ENCODE measurements around the gene EPB41L4A. TPM values are rescaled to one million over a fixed set of nuclear protein-coding genes. Genes with fewer than 3 reads are reported as not detected.

Gene EPB41L4A
- total and polyA plus RNA-seq, 2 donors (not counting 1 experiment from before 2014, with no cell fraction given), result 0.23 to 0.50 TPM

DNA sequence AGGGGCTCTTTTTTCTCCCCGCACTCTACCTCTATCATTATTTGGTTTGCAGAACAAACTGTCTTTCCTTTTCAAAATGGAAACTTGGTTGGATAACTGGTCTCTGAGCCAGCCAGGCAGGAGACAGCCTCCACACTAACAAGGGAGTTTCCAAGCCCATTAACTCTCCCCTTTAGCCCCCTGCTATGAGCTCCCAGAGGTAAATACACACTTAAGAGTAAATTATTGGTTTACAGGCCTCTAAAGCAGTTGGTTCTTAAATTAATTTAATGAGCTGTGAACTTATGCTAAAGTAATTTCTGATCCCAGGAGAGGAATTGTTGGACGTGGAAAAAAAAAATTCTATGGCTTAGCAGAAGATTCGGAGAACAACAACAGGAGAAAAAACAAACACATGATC lies 30.3 kb downstream of the EPB41L4A start:
- no peak for DNase-seq (ENCODE audit: low read depth in 2 of 2)
- Histone ChIP-seq H3K4me3 (replicated peaks in 1 of 4; ENCODE audit: control extremely low read depth in 1 of 4, insufficient read depth in 1 of 4, low read depth in 3 of 4, low read length in 4 of 4) (no peak overlapping the region), H3K4me2 (ENCODE audit: extremely low read depth, insufficient read depth, low read length) (no peak overlapping the region), H3K79me2 (ENCODE audit: control insufficient read depth, insufficient read depth, low read length) (no peaks in the 10 kb centered on the region), H3K9ac (ENCODE audit: insufficient read depth, low read length) (no peak overlapping the region), H3K9me3 (ENCODE audit: control insufficient read depth, insufficient read depth, low read depth, low read length) (no peaks in the 10 kb centered on the region), H4K20me1 (ENCODE audit: control insufficient read depth, extremely low read depth, insufficient read depth, low read length) (no peaks in the 10 kb centered on the region), H3K27ac (ENCODE audit: insufficient read depth, low read length) (no peak overlapping the region), H3K4me1 (ENCODE audit: control insufficient read depth, extremely low read depth, insufficient read depth, low read length) (no peaks in the 10 kb centered on the region), H2AFZ (ENCODE audit: low read length) (no peak overlapping the region), H3K27me3 (ENCODE audit: control insufficient read depth, insufficient read depth, low read length) (no peaks in the 10 kb centered on the region), H3K36me3 (ENCODE audit: control insufficient read depth, insufficient read depth, low read length) (no peaks in the 10 kb centered on the region)
- no peak for TF ChIP-seq EZH2 (IDR thresholded peaks at IDR 0.05; ENCODE audit: low read length, missing control alignments)
- TF ChIP-seq, protein P1, sequence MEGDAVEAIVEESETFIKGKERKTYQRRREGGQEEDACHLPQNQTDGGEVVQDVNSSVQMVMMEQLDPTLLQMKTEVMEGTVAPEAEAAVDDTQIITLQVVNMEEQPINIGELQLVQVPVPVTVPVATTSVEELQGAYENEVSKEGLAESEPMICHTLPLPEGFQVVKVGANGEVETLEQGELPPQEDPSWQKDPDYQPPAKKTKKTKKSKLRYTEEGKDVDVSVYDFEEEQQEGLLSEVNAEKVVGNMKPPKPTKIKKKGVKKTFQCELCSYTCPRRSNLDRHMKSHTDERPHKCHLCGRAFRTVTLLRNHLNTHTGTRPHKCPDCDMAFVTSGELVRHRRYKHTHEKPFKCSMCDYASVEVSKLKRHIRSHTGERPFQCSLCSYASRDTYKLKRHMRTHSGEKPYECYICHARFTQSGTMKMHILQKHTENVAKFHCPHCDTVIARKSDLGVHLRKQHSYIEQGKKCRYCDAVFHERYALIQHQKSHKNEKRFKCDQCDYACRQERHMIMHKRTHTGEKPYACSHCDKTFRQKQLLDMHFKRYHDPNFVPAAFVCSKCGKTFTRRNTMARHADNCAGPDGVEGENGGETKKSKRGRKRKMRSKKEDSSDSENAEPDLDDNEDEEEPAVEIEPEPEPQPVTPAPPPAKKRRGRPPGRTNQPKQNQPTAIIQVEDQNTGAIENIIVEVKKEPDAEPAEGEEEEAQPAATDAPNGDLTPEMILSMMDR (conservative IDR thresholded peaks at IDR 0.05 in 1 of 2, IDR thresholded peaks at IDR 0.05 in 1 of 2; ENCODE audit: low read depth in 1 of 2, low read length in 2 of 2), result no peak

DNA sequence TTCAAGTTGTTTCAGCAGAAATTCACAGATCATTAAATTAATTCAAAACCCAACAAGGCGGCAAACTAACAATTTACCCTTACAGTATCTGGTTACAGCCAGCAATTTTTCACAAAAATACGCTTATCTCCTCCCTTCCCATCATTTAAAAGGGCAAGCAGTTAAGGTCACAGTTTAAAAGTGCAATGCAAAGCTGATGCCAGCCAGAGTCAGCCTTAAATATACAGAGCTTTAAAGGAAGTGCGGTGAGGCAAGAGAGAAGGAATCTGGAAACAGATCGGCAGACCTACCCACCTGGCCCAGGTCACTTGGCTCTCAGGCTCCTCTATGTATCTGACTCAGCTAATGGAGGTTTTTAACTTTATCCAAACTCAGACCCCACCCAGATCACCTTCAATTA lies 31.0 kb downstream of the EPB41L4A start:
- Histone ChIP-seq H3K36me3 (ENCODE audit: control insufficient read depth, insufficient read depth, low read length) (no peaks in the 10 kb centered on the region), H3K9me3 (ENCODE audit: control insufficient read depth, insufficient read depth, low read depth, low read length) (no peaks in the 10 kb centered on the region), H2AFZ (ENCODE audit: low read length) (no peak overlapping the region), H3K79me2 (ENCODE audit: control insufficient read depth, insufficient read depth, low read length) (no peaks in the 10 kb centered on the region), H3K27ac (ENCODE audit: insufficient read depth, low read length) (no peak overlapping the region), H3K27me3 (ENCODE audit: control insufficient read depth, insufficient read depth, low read length) (no peaks in the 10 kb centered on the region), H3K4me2 (ENCODE audit: extremely low read depth, insufficient read depth, low read length) (no peak overlapping the region), H3K9ac (ENCODE audit: insufficient read depth, low read length) (no peak overlapping the region), H4K20me1 (ENCODE audit: control insufficient read depth, extremely low read depth, insufficient read depth, low read length) (no peaks in the 10 kb centered on the region), H3K4me1 (ENCODE audit: control insufficient read depth, extremely low read depth, insufficient read depth, low read length) (no peaks in the 10 kb centered on the region), H3K4me3 (replicated peaks in 1 of 4; ENCODE audit: control extremely low read depth in 1 of 4, insufficient read depth in 1 of 4, low read depth in 3 of 4, low read length in 4 of 4) (no peak overlapping the region)
- no peak for DNase-seq (ENCODE audit: low read depth in 2 of 2)
- no peak for TF ChIP-seq EZH2 (IDR thresholded peaks at IDR 0.05; ENCODE audit: low read length, missing control alignments)
- TF ChIP-seq, protein P1 (conservative IDR thresholded peaks at IDR 0.05 in 1 of 2, IDR thresholded peaks at IDR 0.05 in 1 of 2; ENCODE audit: low read depth in 1 of 2, low read length in 2 of 2), result no peak

DNA sequence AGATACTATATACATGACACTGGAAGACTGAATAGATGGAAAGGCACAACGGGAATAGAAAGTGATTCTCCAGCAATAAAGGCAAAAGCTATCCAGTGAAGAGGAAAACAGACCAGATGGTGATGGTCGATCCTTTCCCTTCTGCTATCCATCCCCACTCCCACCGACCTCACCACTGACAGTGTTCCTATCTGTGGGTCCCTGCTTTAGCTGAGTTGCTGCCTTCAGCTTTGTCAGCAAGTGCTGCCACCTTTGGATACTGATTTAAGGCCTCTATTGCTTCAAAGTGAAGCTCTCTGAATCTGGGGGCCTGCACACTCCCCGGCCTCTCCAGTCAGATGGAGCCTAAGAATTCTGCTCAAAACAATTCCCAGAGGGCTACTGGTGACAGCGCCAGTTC lies 32.3 kb downstream of the EPB41L4A start:
- Histone ChIP-seq H3K36me3 (ENCODE audit: control insufficient read depth, insufficient read depth, low read length) (no peaks in the 10 kb centered on the region), H3K27me3 (ENCODE audit: control insufficient read depth, insufficient read depth, low read length) (no peaks in the 10 kb centered on the region), H3K4me3 (replicated peaks in 1 of 4; ENCODE audit: control extremely low read depth in 1 of 4, insufficient read depth in 1 of 4, low read depth in 3 of 4, low read length in 4 of 4) (no peak overlapping the region), H3K4me1 (ENCODE audit: control insufficient read depth, extremely low read depth, insufficient read depth, low read length) (no peaks in the 10 kb centered on the region), H3K27ac (ENCODE audit: insufficient read depth, low read length) (no peak overlapping the region), H3K9ac (ENCODE audit: insufficient read depth, low read length) (no peak overlapping the region), H2AFZ (ENCODE audit: low read length) (no peak overlapping the region), H3K79me2 (ENCODE audit: control insufficient read depth, insufficient read depth, low read length) (no peaks in the 10 kb centered on the region), H3K4me2 (ENCODE audit: extremely low read depth, insufficient read depth, low read length) (no peak overlapping the region), H4K20me1 (ENCODE audit: control insufficient read depth, extremely low read depth, insufficient read depth, low read length) (no peaks in the 10 kb centered on the region), H3K9me3 (ENCODE audit: control insufficient read depth, insufficient read depth, low read depth, low read length) (no peaks in the 10 kb centered on the region)
- no peak for TF ChIP-seq EZH2 (IDR thresholded peaks at IDR 0.05; ENCODE audit: low read length, missing control alignments)
- TF ChIP-seq, protein P1 (conservative IDR thresholded peaks at IDR 0.05 in 1 of 2, IDR thresholded peaks at IDR 0.05 in 1 of 2; ENCODE audit: low read depth in 1 of 2, low read length in 2 of 2), result no peak
- no peak for DNase-seq (ENCODE audit: low read depth in 2 of 2)

Data from fibroblast of lung (primary cell).